GM18873 (cell line): Measurements from ENCODE around the gene ACOXL.
A peak's percentile ranks its signal among the peaks of the same experiment; 100 is the strongest.

ENCODE experiments used
- ATAC-seq: cut with Tn5 transposase; IDR thresholded peaks from one replicate; pipeline ENCODE4 v1.9.1; 2021; ENCODE audit warnings: mild to moderate bottlenecking, moderate library complexity, moderate number of reproducible peaks; ENCODE audit not compliant: unreplicated experiment, low FRiP score

ACOXL gene

GRCh38 chr2:111143107-111143842 lies 410.9 kb downstream of the ACOXL start:
- no peak for ATAC-seq

GRCh38 chr2:111143843-111144198 lies 411.4 kb downstream of the ACOXL start:
- no peak for ATAC-seq

- no peak for ATAC-seq
Measured at GRCh38 chr2:111145103-111145760, 412.9 kb downstream of the ACOXL start.

GRCh38 chr2:111145951-111146350 lies 413.6 kb downstream of the ACOXL start:
- ATAC-seq = no peak

- ATAC-seq = no peak
Measured at GRCh38 chr2:111148225-111148873, 416.0 kb downstream of the ACOXL start.

- no peak for ATAC-seq
Measured at GRCh38 chr2:111148925-111149324, 416.6 kb downstream of the ACOXL start.

GRCh38 chr2:111149882-111150455 lies 417.6 kb downstream of the ACOXL start:
- ATAC-seq = no peak

- no peak for ATAC-seq
Measured at GRCh38 chr2:111154758-111155157, 422.4 kb downstream of the ACOXL start.

- no peak for ATAC-seq
Measured at GRCh38 chr2:111155610-111156009, 423.2 kb downstream of the ACOXL start.

GRCh38 chr2:111156529-111156928 lies 424.2 kb downstream of the ACOXL start:
- ATAC-seq = no peak

GRCh38 chr2:111157071-111157661 lies 424.8 kb downstream of the ACOXL start:
- ATAC-seq = peak; percentile 39

- peak; percentile 63 for ATAC-seq
Measured at GRCh38 chr2:111157798-111158197, 425.4 kb downstream of the ACOXL start.

- ATAC-seq = no peak
Measured at GRCh38 chr2:111159641-111160040, 427.3 kb downstream of the ACOXL start.

- ATAC-seq = no peak
Measured at GRCh38 chr2:111160758-111161157, 428.4 kb downstream of the ACOXL start.

GRCh38 chr2:111161971-111162370 lies 429.6 kb downstream of the ACOXL start:
- no peak for ATAC-seq

- ATAC-seq = no peak
Measured at GRCh38 chr2:111162718-111163331, 430.5 kb downstream of the ACOXL start.

- ATAC-seq = no peak
Measured at GRCh38 chr2:111164078-111164477, 431.7 kb downstream of the ACOXL start.

GRCh38 chr2:111165084-111165483 lies 432.7 kb downstream of the ACOXL start:
- ATAC-seq = no peak

GRCh38 chr2:111166115-111166514 lies 433.7 kb downstream of the ACOXL start:
- ATAC-seq = no peak

- no peak for ATAC-seq
Measured at GRCh38 chr2:111167076-111167862, 434.9 kb downstream of the ACOXL start.
